ENCODE results near the gene ABHD16A. TPM values are rescaled to one million over a fixed set of nuclear protein-coding genes. Genes with fewer than 3 reads are reported as not detected.
"Not testable (repeated sequence)": the region's sequence is repeated elsewhere in the genome, so short reads cannot be mapped to it uniquely, and the experiment has no call there.

ABHD16A gene
- total and polyA plus RNA-seq, 10 of the 15 experiments (the other 5 are each of a cell fraction or from before 2014, with no cell fraction given), result 7.5 to 43.0 (median 32.9) TPM

DNA sequence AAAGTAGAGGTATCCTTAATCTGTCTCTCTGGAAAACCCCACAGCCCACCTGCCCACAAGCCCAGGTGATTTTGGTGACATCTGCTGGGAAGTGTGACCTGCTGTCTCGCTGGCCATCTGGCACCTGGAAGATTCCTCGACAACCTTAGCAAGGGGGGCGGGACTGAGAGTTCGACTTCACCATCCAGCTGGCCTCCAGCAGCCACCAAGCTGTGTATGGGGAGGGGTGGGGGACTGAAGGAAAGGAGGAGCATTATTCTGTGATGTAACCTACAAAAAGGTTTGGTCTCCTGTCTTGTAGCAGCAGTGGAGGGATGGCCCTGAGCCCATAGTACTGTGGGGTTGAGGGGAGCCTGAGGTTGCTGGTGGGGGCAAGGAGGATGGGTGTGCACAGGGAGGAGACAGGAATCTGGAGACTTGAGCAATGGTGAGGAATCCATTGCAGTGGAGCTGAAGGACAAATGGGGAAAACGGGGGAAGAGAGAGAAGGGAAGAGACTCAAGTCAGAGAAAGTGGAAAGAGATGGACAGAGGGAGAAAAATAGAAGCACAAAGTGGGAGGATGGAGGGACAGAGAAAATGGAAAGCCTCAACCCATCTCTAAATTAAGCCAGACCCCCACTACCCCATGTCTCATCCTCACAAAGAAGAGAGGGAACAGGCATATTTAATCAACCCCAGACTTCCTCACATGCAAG, 7.5 kb upstream of the ABHD16A start:
- Histone ChIP-seq H3K4me2 (ENCODE audit: control insufficient read depth, insufficient read depth) (no peak overlapping the region), H3K9me3 (replicated peaks; ENCODE audit: control insufficient read depth, insufficient read depth, low read length) (no peaks in the 10 kb centered on the region), H3K4me3 (no peak overlapping the region), H3K27ac (ENCODE audit: control insufficient read depth, insufficient read depth) (no peak overlapping the region), H3K27me3 (replicated peaks in 1 of 2; ENCODE audit: control insufficient read depth in 2 of 2, insufficient read depth in 2 of 2, low read length in 1 of 2) (peaks cover 0 to 2% of the 10 kb centered on the region in 2 experiments; a peak in 3 of 4 replicates), H3K79me2 (ENCODE audit: control insufficient read depth, insufficient read depth, low read length) (no peaks in the 10 kb centered on the region), H3K36me3 (ENCODE audit: control insufficient read depth in 2 of 2, insufficient read depth in 2 of 2, low read length in 1 of 2) (no peaks in the 10 kb centered on the region), H3K4me1 (ENCODE audit: control insufficient read depth, insufficient read depth, low read length) (no peaks in the 10 kb centered on the region), H2AFZ (ENCODE audit: control insufficient read depth, low read depth, low read length) (no peak overlapping the region), H4K20me1 (ENCODE audit: control insufficient read depth, insufficient read depth) (no peaks in the 10 kb centered on the region), H3K9ac (ENCODE audit: control insufficient read depth, insufficient read depth, low read length) (no peak overlapping the region)
- in situ Hi-C loops (cut with MboI), result no loop called here
- no TSS peak for BruUV-seq (replicated peaks)
- CTCF ChIA-PET, result interaction anchor here (1.7 to 2.9 kb wide), 2 partner anchors 28 to 59 kb away, joined by 3 to 14 read pairs; no protein-coding TSS in a partner anchor
- no peak for FAIRE-seq
- RAD21 ChIA-PET (ENCODE audit: unreplicated experiment), result no interaction called here
- POLR2A ChIA-PET, result no interaction called here
- intact Hi-C loops (cut with micrococcal nuclease; ENCODE audit: unreplicated experiment), result no loop called here
- peak; percentile 20; the same call in 2 of the 3 replicates for ATAC-seq
- no peak for DNase-seq (ENCODE audit: low read depth, low spot score)
- 20% methylated on average over 5 of the region's 5 CpGs for WGBS (ENCODE audit: insufficient coverage, insufficient replicate concordance, low lambda C conversion rate, missing lambda C conversion rate)
- no peak for TF ChIP-seq TARDBP (IDR thresholded peaks at IDR 0.05; ENCODE audit: borderline replicate concordance)
- SMC1A ChIA-PET (ENCODE audit: uncharacterized antibody, unreplicated experiment), result no interaction called here

DNA sequence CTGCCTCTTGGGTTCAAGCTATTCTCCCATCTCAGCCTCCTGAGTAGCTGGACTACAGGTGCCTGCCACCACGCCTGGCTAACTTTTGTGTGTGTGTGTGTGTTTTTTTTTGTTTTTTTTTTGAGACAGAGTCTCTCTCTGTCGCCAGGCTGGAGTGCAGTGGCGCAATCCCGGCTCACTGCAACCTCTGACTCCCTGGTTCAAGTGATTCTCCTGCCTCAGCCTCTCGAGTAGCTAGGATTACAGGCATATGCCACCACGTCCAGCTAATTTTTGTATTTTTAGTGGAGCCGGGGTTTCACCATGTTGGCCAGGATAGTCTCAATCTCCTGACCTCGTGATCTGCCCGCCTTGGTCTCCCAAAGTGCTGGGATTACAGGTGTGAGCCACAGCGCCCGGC, 6.0 kb upstream of the ABHD16A start:
- RAD21 ChIA-PET (ENCODE audit: unreplicated experiment); ATAC-seq: not testable (repeated sequence)

More for the DNA sequence above, 6.0 kb upstream of the ABHD16A start:
- H3K4me2 ChIP-seq (ENCODE audit: control insufficient read depth, insufficient read depth); H3K27ac ChIP-seq (ENCODE audit: control insufficient read depth, insufficient read depth); H3K79me2 ChIP-seq (ENCODE audit: control insufficient read depth, insufficient read depth, low read length); H2AFZ ChIP-seq (ENCODE audit: control insufficient read depth, low read depth, low read length); H3K4me1 ChIP-seq (ENCODE audit: control insufficient read depth, insufficient read depth, low read length); in situ Hi-C loops (cut with MboI); FAIRE-seq; SMC1A ChIA-PET (ENCODE audit: uncharacterized antibody, unreplicated experiment); H3K27me3 ChIP-seq (replicated peaks in 1 of 2; ENCODE audit: control insufficient read depth in 2 of 2, insufficient read depth in 2 of 2, low read length in 1 of 2); H3K36me3 ChIP-seq (ENCODE audit: control insufficient read depth in 2 of 2, insufficient read depth in 2 of 2, low read length in 1 of 2); H3K9ac ChIP-seq (ENCODE audit: control insufficient read depth, insufficient read depth, low read length); intact Hi-C loops (cut with micrococcal nuclease; ENCODE audit: unreplicated experiment); H4K20me1 ChIP-seq (ENCODE audit: control insufficient read depth, insufficient read depth); BruUV-seq (replicated peaks); H3K9me3 ChIP-seq (replicated peaks; ENCODE audit: control insufficient read depth, insufficient read depth, low read length); H3K4me3 ChIP-seq; DNase-seq (ENCODE audit: low read depth, low spot score): not testable (repeated sequence)
- CTCF ChIA-PET, result interaction anchor here (1.1 kb wide), 1 partner anchor 98 kb away, joined by 3 read pairs; the partner anchor contains the start of gene LSM2
- POLR2A ChIA-PET, result interaction anchor here (0.6 kb wide), 2 partner anchors 43 to 175 kb away, joined by 3 read pairs; no protein-coding TSS in a partner anchor
- 43% methylated on average over 11 of the region's 11 CpGs for WGBS (ENCODE audit: insufficient coverage, insufficient replicate concordance, low lambda C conversion rate, missing lambda C conversion rate)
